K562 (cell line): ENCODE results near the gene MEX3D. TPM values are rescaled to one million over a fixed set of nuclear protein-coding genes. Genes with fewer than 3 reads are reported as not detected.

Experiments
- CEBPG ChIP-seq, 3 experiments: fragments of 200-800 bp in 1 of 3; sonication (Bioruptor generic) in 1 of 3; sonication (generic) in 1 of 3; formaldehyde crosslinking in 1 of 3; IDR thresholded peaks in 2 of 3; conservative IDR thresholded peaks in 1 of 3; 2 replicates each; pipeline versions ENCODE4 v1.6.1 to v1.8.0; 2016 to 2022; ENCODE audit warnings: missing compliant biosample characterization in 2 of 3, missing genetic modification characterization in 2 of 3, mild to moderate bottlenecking in 1 of 3, missing genetic modification reagents in 1 of 3
- FOXJ3 ChIP-seq: sonication (generic); formaldehyde crosslinking; IDR thresholded peaks from 2 replicates; pipeline ENCODE4 v1.4.0; 2020; ENCODE audit warnings: mild to moderate bottlenecking, missing genetic modification reagents
- GABPA ChIP-seq: fragments of 200-800 bp; sonication (Bioruptor generic); conservative IDR thresholded peaks from 2 replicates; pipeline ENCODE4 v1.6.1; 2016; ENCODE audit warnings: low read depth, missing genetic modification characterization, missing compliant biosample characterization
- L3MBTL2 ChIP-seq: fragments of 450-650 bp; IDR thresholded peaks from 2 replicates; pipeline ENCODE4 v1.6.1; 2016; ENCODE audit warnings: mild to moderate bottlenecking, moderate library complexity
- MCM3 ChIP-seq: fragments of 450-650 bp; IDR thresholded peaks from 2 replicates; pipeline ENCODE4 v1.6.1; 2016
- NFATC3 ChIP-seq: fragments of 450-650 bp; IDR thresholded peaks from 2 replicates; pipeline ENCODE4 v1.6.1; 2017; ENCODE audit warnings: mild to moderate bottlenecking
- POLR2G ChIP-seq: fragments of 200-400 bp; formaldehyde crosslinking; IDR thresholded peaks from 2 replicates; pipeline ENCODE4 v1.6.1; 2017; ENCODE audit warnings: low read depth, mild to moderate bottlenecking, antibody characterized with exemption, low read length, moderate library complexity
- PURB ChIP-seq: sonication (generic); formaldehyde crosslinking; IDR thresholded peaks from 2 replicates; pipeline ENCODE4 v1.9.0; 2021; ENCODE audit warnings: low read depth, mild to moderate bottlenecking, missing genetic modification reagents
- polyA plus RNA-seq, 8 experiments: library from polyadenylated mRNA; depleted of rRNA in 4 of 8; stranded (reverse) in 5 of 8; unstranded in 3 of 8; fragments of >200 nt; fragmentation: Nextera tagmentation in 2 of 8; fragmentation: Illumina TruSeq in 1 of 8; extraction: Ambion mirVana in 2 of 8; extraction: Trizol in 1 of 8; gene quantifications; 2 replicates each; pipeline versions ENCODE4 v1.2.1 to v1.2.3, GENCODE V29; 2011 to 2014; ENCODE audit warnings: inconsistent platforms in 1 of 8, missing spikeins in 1 of 8
- total RNA-seq, 7 experiments: library from RNA; depleted of rRNA in 6 of 7; stranded (reverse); fragments of >200 nt in 6 of 7; fragmentation: Illumina TruSeq in 2 of 7; extraction: Trizol in 2 of 7; gene quantifications; 2 replicates each; pipeline versions ENCODE4 v1.2.1 to v1.2.3, GENCODE V29; 2011 to 2021; ENCODE audit warnings: low replicate concordance in 1 of 7
- TF ChIP-seq, protein P1 (sequence below), 3 experiments: IDR thresholded peaks in 2 of 3; conservative IDR thresholded peaks in 1 of 3; 2 replicates each; pipeline ENCODE4 v1.5.1; 2011 to 2012; ENCODE audit warnings: low read length in 3 of 3, mild to moderate bottlenecking in 3 of 3, control low read depth in 2 of 3, improper control_type of control experiment in 1 of 3, inconsistent platforms in 1 of 3, low read depth in 1 of 3, mixed read lengths in 1 of 3, moderate library complexity in 1 of 3; ENCODE audit not compliant: insufficient read depth in 2 of 3

MEX3D gene
- total and polyA plus RNA-seq, 9 of the 15 experiments (the other 6 are each of a cell fraction or from before 2014, with no cell fraction given), result 1.7 to 39.3 (median 5.7) TPM

DNA sequence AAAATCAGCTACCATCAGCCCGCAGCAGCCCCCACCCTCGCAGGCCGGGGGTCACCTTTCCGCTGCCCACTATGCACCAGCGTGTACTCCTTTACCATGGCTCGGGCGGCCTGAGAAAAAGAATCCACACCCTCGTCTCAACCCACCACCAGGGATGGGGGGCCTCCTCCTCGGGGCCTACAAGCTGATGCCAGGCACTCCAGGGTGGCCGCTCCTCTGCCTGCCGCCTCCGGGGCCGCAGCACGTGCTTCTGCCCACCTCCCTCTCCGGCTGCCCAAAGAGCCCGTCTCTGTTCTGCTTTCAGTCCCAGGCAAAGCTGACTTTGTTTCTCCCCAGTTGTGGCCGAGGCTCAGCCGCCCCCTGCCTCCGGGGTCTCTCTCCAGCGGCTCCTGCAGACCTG is 11.1 kb upstream of the MEX3D start (continued):
- TF ChIP-seq GABPA (tag) (no peak), FOXJ3 (CRISPR knock-in tag) (no peak), CEBPG (CRISPR knock-in tag; IDR thresholded peaks at IDR 0.05) (no peak), CEBPG (tag; conservative IDR thresholded peaks at IDR 0.05 in 1 of 2, IDR thresholded peaks at IDR 0.05 in 1 of 2) (no peak), MCM3 (no peak), PURB (no peak), POLR2G (peak; percentile 57), L3MBTL2 (no peak), NFATC3 (no peak)
- TF ChIP-seq, protein P1, sequence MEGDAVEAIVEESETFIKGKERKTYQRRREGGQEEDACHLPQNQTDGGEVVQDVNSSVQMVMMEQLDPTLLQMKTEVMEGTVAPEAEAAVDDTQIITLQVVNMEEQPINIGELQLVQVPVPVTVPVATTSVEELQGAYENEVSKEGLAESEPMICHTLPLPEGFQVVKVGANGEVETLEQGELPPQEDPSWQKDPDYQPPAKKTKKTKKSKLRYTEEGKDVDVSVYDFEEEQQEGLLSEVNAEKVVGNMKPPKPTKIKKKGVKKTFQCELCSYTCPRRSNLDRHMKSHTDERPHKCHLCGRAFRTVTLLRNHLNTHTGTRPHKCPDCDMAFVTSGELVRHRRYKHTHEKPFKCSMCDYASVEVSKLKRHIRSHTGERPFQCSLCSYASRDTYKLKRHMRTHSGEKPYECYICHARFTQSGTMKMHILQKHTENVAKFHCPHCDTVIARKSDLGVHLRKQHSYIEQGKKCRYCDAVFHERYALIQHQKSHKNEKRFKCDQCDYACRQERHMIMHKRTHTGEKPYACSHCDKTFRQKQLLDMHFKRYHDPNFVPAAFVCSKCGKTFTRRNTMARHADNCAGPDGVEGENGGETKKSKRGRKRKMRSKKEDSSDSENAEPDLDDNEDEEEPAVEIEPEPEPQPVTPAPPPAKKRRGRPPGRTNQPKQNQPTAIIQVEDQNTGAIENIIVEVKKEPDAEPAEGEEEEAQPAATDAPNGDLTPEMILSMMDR (IDR thresholded peaks at IDR 0.05 in 2 of 3, conservative IDR thresholded peaks at IDR 0.05 in 1 of 3; ENCODE audit: insufficient read depth in 2 of 3, low read depth in 1 of 3, low read length in 3 of 3), result no peak
